Spleen (tissue), 11 donors: ENCODE data around the gene AURKAIP1. TPM values are rescaled to one million over a fixed set of nuclear protein-coding genes. Genes with fewer than 3 reads are reported as not detected.
A peak's percentile ranks its signal among the peaks of the same experiment; 100 is the strongest.

Experiments used
- DNase-seq: peaks from one replicate; pipeline ENCODE4 v3.0.0-alpha.2; 2020
- H3K27ac ChIP-seq, 8 donors: fragments of 200-600 bp; sonication (generic) in 7 of 8; 1 replicate in 4 of 8; 2 replicates in 4 of 8; pipeline versions ENCODE4 v1.5.0 to v1.8.0; 2016 to 2021; ENCODE audit warnings: inconsistent platforms in 4 of 8, mild to moderate bottlenecking in 4 of 8, moderate library complexity in 1 of 8
- H3K27me3 ChIP-seq, 7 donors: fragments of 200-600 bp; sonication (generic) in 6 of 7; replicated peaks in 1 of 7; 1 replicate in 4 of 7; 2 replicates in 3 of 7; pipeline versions ENCODE4 v1.5.0 to v1.8.0; 2016 to 2021; ENCODE audit warnings: inconsistent platforms in 3 of 7, mild to moderate bottlenecking in 1 of 7
- H3K36me3 ChIP-seq, 6 donors: fragments of 200-600 bp; sonication (generic) in 5 of 6; 1 replicate in 4 of 6; 2 replicates in 2 of 6; pipeline versions ENCODE4 v1.5.0 to v1.8.0; 2016 to 2021; ENCODE audit warnings: inconsistent platforms in 2 of 6
- H3K4me1 ChIP-seq, 6 donors: fragments of 200-600 bp; sonication (generic) in 5 of 6; 1 replicate in 3 of 6; 2 replicates in 3 of 6; pipeline versions ENCODE4 v1.5.0 to v1.8.0; 2016 to 2021; ENCODE audit warnings: inconsistent platforms in 3 of 6
- H3K4me3 ChIP-seq, 8 donors: fragments of 200-600 bp; sonication (generic) in 7 of 8; 1 replicate in 4 of 8; 2 replicates in 4 of 8; pipeline versions ENCODE4 v1.5.0 to v1.8.0; 2016 to 2021; ENCODE audit warnings: inconsistent platforms in 4 of 8, mild to moderate bottlenecking in 4 of 8, moderate library complexity in 2 of 8
- H3K9me3 ChIP-seq, 8 donors: fragments of 200-600 bp; sonication (generic) in 7 of 8; 1 replicate in 4 of 8; 2 replicates in 4 of 8; pipeline versions ENCODE4 v1.5.0 to v1.8.0; 2016 to 2021; ENCODE audit warnings: inconsistent platforms in 4 of 8
- POLR2A ChIP-seq, 3 donors: fragments of 450-650 bp; IDR thresholded peaks; one replicate each; pipeline ENCODE4 v1.5.1; 2017; ENCODE audit warnings: antibody characterized with exemption in 3 of 3, mild to moderate bottlenecking in 1 of 3
- POLR2AphosphoS5 ChIP-seq, 3 donors: sonication (generic); formaldehyde crosslinking; IDR thresholded peaks; one replicate each; pipeline ENCODE4 v1.5.1; 2017; ENCODE audit warnings: antibody characterized with exemption in 3 of 3
- WGBS, 5 donors: extraction: QIAGEN DNeasy Blood & Tissue Kit in 3 of 5; methylation state at CpG; one replicate each; pipeline versions ENCODE4 v1.1.5 to v1.1.7; 2013 to 2018; 5-methylcytosine and 5-hydroxymethylcytosine counted together
- intact Hi-C: fragments of 100-400 bp; cut with DNase I; formaldehyde crosslinking; loops from one replicate; pipeline ENCODE4 v1.15.0; 2023; ENCODE audit warnings: low total_unique reads
- polyA plus RNA-seq, 3 donors: library from polyadenylated mRNA; stranded (reverse); fragments of 200-250 nt; gene quantifications; one replicate each; pipeline ENCODE4 v1.2.1, GENCODE V29; 2013
- total RNA-seq, 7 donors: library from RNA; depleted of rRNA in 3 of 7; stranded (reverse); fragments of >200 nt in 3 of 7; fragmentation: NEBNext Ultra II Directional in 4 of 7; extraction: Animal tissue kit (Norgen Biotek cat#: 25700) in 4 of 7; gene quantifications; one replicate each; pipeline versions ENCODE4 v1.1.0 to v1.2.1, GENCODE V29; 2016 to 2021
- TF ChIP-seq, protein P1 (sequence below), 11 experiments: fragments of 200-600 bp in 7 of 11; fragments of 450-650 bp in 4 of 11; sonication (generic) in 4 of 11; IDR thresholded peaks in 8 of 11; conservative IDR thresholded peaks in 3 of 11; 1 replicate in 7 of 11; 2 replicates in 4 of 11; pipeline versions ENCODE4 v1.4.0 to v1.8.0; 2016 to 2021; ENCODE audit warnings: antibody characterized with exemption in 11 of 11, inconsistent platforms in 4 of 11, mild to moderate bottlenecking in 1 of 11
- donor health status: healthy with polysubstance abuse.
- donor health status: DM: no; HTN: no; CAD: no; lungs with moderate emphysema.
- donor health status: DM: no; HTN: no; CAD: no.
- donor health status: Bipolar disorder and iron deficiency.
- donor health status: healthy.
- donor health status: DM: no; HTN: no; CAD: no.
- donor health status: DM: yes; HTN: yes; CAD: no.

AURKAIP1 gene
- total and polyA plus RNA-seq, 10 donors = 61.3 to 174 (median 80.0) TPM

DNA sequence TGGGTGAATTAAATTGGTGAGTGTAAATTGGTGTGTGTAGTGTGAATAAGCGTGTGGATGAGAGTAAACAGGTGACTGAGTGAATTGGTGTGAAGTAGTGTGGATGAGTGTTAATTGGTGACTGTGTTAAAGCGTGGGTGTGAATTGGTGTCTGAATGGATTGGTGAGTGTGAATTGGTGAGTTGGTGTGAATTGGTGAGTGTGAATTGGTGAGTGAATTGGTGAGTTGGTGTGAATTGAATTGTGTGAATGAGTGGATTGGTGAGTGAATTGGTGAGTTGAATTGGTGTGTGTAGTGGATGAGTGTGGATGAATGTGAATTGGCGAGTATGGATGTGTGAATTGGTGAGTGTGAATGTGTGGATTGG lies 8.3 kb downstream of the AURKAIP1 start:
- peaks cover 0 to 5% (median 0%) of the 10 kb centered on the region in 7 donors for H3K27me3 ChIP-seq
- H3K36me3 ChIP-seq = no peaks in the 10 kb centered on the region
- H3K27ac ChIP-seq = no peak overlapping the region
- DNase-seq = no peak
- WGBS, 5 donors = 84 to 99% (median 95%) methylated on average over 3 of the region's 3 CpGs
- H3K9me3 ChIP-seq = peaks cover 0 to 6% (median 0%) of the 10 kb centered on the region in 8 donors
- TF ChIP-seq POLR2A (IDR thresholded peaks at IDR 0.05) (no peak), POLR2AphosphoS5 (IDR thresholded peaks at IDR 0.05) (no peak)
- TF ChIP-seq, protein P1, sequence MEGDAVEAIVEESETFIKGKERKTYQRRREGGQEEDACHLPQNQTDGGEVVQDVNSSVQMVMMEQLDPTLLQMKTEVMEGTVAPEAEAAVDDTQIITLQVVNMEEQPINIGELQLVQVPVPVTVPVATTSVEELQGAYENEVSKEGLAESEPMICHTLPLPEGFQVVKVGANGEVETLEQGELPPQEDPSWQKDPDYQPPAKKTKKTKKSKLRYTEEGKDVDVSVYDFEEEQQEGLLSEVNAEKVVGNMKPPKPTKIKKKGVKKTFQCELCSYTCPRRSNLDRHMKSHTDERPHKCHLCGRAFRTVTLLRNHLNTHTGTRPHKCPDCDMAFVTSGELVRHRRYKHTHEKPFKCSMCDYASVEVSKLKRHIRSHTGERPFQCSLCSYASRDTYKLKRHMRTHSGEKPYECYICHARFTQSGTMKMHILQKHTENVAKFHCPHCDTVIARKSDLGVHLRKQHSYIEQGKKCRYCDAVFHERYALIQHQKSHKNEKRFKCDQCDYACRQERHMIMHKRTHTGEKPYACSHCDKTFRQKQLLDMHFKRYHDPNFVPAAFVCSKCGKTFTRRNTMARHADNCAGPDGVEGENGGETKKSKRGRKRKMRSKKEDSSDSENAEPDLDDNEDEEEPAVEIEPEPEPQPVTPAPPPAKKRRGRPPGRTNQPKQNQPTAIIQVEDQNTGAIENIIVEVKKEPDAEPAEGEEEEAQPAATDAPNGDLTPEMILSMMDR (IDR thresholded peaks at IDR 0.05 in 8 of 11, conservative IDR thresholded peaks at IDR 0.05 in 3 of 11) = no peak
- intact Hi-C loops = no loop called here
- peaks cover 4 to 17% (median 8%) of the 10 kb centered on the region in 6 donors for H3K4me1 ChIP-seq
- no peak overlapping the region for H3K4me3 ChIP-seq

DNA sequence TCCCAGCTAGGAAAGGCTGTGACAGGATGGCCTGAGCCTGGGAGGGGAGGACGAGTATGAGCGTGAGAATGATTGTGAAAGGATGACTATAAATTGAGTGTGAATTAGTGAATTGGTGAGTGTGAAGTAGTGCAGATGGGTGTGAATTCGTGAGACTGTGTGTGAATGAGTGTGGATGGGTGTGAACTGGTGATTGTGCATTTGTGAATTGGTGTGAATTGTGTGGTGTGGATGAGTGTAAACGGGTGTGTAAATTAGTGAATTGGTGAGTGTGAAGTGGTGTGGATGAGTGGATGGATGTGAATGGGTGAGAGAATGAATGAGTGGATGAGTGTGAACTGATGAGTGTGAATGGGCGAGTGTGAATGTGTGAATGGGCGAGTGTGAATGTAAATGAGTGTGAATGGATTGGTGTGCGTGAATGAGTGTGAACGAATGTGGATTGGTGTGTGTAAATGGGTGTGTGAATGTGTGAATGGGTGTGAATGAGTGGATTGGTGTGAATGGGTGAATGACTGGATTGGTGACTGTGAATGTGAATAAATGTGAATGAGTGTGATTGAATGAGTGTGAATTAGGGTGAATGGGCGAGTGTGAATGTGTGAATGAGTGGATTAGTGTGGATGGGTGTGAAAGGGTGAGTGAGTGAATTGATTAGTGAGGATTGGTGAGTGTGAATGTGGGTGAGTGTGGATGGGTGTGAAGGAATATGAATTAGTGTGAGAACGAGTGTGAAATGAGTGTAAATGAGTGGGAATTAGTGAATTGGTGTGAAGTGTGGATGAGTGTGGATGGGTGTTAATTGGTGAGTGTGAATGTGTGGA lies 8.9 kb downstream of the AURKAIP1 start:
- WGBS, 5 donors = 73 to 86% (median 83%) methylated on average over 10 of the region's 10 CpGs
- DNase-seq = no peak
- Histone ChIP-seq H3K27me3 (peaks cover 0 to 11% (median 0%) of the 10 kb centered on the region in 7 donors), H3K9me3 (peaks cover 0 to 6% (median 0%) of the 10 kb centered on the region in 8 donors), H3K4me1 (peaks cover 0 to 17% (median 5%) of the 10 kb centered on the region in 6 donors), H3K4me3 (no peak overlapping the region), H3K36me3 (no peaks in the 10 kb centered on the region), H3K27ac (no peak overlapping the region)
- TF ChIP-seq POLR2AphosphoS5 (IDR thresholded peaks at IDR 0.05) (no peak), POLR2A (IDR thresholded peaks at IDR 0.05) (no peak)
- TF ChIP-seq, protein P1 (IDR thresholded peaks at IDR 0.05 in 8 of 11, conservative IDR thresholded peaks at IDR 0.05 in 3 of 11) = no peak
- intact Hi-C loops = no loop called here

DNA sequence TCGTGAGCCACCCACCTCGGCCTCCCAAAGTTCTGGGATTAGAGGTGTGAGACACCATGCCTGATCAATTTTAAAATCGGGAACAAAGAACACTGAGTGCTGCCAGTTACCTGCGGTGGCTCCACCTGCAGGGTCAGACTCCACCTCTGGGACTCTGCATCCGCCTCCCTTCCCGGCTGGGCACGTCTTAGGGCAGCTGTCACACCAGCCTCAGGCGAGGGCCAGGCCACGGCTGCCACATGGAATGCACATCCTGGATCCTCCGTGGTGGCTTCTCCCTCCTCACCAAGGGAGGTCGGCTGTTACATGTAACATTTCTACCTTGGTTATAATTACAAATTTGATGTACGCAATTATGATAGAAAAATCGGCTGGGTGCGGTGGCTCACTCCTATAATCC lies 10.7 kb downstream of the AURKAIP1 start:
- intact Hi-C loops = no loop called here
- no peak overlapping the region for H3K27ac ChIP-seq
- DNase-seq = no peak
- H3K9me3 ChIP-seq = peaks cover 0 to 6% (median 0%) of the 10 kb centered on the region in 8 donors
- H3K36me3 ChIP-seq = no peaks in the 10 kb centered on the region
- TF ChIP-seq, protein P1 (IDR thresholded peaks at IDR 0.05 in 8 of 11, conservative IDR thresholded peaks at IDR 0.05 in 3 of 11) = no peak
- TF ChIP-seq POLR2AphosphoS5 (IDR thresholded peaks at IDR 0.05) (no peak), POLR2A (IDR thresholded peaks at IDR 0.05) (no peak)
- no peak overlapping the region for H3K4me3 ChIP-seq
- H3K27me3 ChIP-seq = peaks cover 0 to 29% (median 8%) of the 10 kb centered on the region in 7 donors
- H3K4me1 ChIP-seq = peaks cover 0 to 30% (median 9%) of the 10 kb centered on the region in 6 donors
- WGBS, 5 donors = 77 to 86% (median 83%) methylated on average over 14 of the region's 14 CpGs

DNA sequence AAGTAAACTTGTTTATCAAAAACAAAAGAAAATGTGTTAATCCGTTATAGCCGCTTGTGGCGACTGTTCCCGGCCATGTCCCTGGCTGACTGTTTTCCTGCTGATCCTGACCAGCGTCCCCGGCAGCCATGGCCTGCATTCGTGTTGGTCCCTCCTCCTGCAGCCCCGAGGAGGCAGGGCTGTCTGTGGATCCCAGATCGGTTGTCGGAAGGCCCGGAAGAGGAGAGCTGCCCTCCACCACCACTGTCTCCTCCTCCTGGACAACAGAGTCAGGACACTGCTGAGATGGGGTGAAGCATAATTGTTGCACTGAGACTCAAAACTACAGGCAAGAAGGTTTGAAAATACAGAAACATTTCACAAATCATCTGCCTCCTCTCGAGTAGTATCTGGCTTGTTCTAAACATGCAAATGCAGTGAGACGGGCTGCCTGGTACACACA lies 13.0 kb downstream of the AURKAIP1 start:
- H3K9me3 ChIP-seq = peaks cover 0 to 1% (median 0%) of the 10 kb centered on the region in 8 donors
- no peaks in the 10 kb centered on the region for H3K36me3 ChIP-seq
- H3K4me1 ChIP-seq = peaks cover 0 to 45% (median 15%) of the 10 kb centered on the region in 6 donors
- H3K27ac ChIP-seq = peak overlapping the region in 5 of 8 donors; percentile 20 to 62 (median 46)
- WGBS, 5 donors = 20 to 31% (median 26%) methylated on average over 13 of the region's 13 CpGs
- TF ChIP-seq POLR2AphosphoS5 (IDR thresholded peaks at IDR 0.05) (peak in 1 of 3 donors; percentile 53), POLR2A (IDR thresholded peaks at IDR 0.05) (no peak)
- TF ChIP-seq, protein P1 (IDR thresholded peaks at IDR 0.05 in 8 of 11, conservative IDR thresholded peaks at IDR 0.05 in 3 of 11) = peak in 1 of 11 experiments; percentile 7
- H3K4me3 ChIP-seq = no peak overlapping the region
- H3K27me3 ChIP-seq = peaks cover 0 to 52% (median 27%) of the 10 kb centered on the region in 7 donors
- intact Hi-C loops = no loop called here
- DNase-seq = peak; percentile 62
